GM19099 (cell line): Measurements from ENCODE around the gene EXOC5.

Experiments used
- POLR2A ChIP-seq: IDR thresholded peaks from 3 replicates; pipeline ENCODE4 v1.6.1; 2011; ENCODE audit warnings: low read depth; ENCODE audit not compliant: insufficient read length; ENCODE audit errors: extremely low read depth

The EXOC5 gene

GRCh38 chr14:57189070-57189469, 79.6 kb downstream of the EXOC5 start:
- TF ChIP-seq POLR2A: no peak

GRCh38 chr14:57182760-57183503, 85.8 kb downstream of the EXOC5 start:
- TF ChIP-seq POLR2A: no peak

DNA sequence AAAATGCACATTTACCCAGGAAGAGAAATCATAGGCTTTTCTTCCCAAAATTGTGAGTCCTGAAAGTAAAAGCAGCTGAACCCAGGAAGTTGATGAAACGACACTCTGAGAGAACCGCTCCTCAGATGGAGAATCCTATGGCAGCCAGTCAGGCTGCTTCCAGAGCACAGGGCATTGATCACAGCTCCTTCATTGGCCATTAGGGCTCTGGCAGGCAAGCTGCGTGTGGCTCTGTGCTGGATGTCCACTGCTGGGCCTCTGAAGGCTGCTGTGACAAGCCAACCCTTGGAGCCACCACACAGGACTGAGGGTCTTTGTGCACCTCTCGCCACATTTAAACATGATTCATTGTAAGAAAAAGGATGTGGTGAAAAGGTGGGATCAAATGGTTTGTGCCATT, 89.4 kb downstream of the EXOC5 start:
- TF ChIP-seq POLR2A: no peak

- TF ChIP-seq POLR2A: no peak
Observed at GRCh38 chr14:57174466-57174865, 94.2 kb downstream of the EXOC5 start.

DNA sequence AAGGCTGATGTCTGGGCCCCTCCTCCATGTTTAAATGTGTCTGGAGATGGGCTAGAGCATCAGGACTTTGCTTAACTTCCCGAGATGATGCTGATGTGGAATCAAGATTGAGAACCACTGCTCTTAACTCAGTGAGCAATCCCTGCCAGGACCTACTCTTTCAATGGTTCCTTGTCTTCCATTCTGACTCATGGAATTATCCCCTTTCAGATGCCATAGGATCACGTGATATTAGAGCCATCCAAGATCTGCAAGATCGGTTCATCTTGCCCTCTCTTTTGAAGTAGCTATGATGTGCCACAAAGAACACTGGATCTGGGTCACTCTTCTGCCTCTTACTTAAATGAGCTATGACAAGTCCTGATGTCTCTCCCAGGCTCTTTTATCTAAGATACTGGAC, 96.8 kb downstream of the EXOC5 start:
- no peak for TF ChIP-seq POLR2A

GRCh38 chr14:57171363-57171762, 97.3 kb downstream of the EXOC5 start:
- no peak for TF ChIP-seq POLR2A

GRCh38 chr14:57169901-57170300, 98.8 kb downstream of the EXOC5 start:
- TF ChIP-seq POLR2A: no peak

DNA sequence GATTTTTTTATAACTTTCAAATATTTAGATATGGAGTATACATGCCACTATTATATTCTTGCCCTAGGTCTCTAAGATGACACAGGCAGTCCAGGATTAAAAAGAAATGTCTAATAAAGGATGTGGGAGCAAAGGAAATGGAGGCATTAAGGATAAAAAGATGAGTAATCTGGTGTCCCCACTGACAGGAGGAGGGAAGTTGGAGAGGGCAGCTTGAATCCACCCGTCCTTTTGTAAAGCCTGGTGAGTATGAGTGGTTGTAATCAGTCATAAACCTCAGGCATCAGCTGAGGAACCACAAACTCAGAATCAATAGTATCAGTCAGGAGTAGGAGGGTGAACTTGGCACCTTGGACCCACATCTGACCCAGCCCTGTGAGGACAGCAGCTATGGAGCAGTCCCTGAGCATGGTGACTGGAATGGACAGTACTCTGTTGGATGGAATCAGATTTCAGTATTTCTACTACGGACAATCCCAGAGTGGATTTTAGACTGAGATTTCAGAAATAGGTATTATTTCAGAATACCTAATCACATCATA, 100.5 kb downstream of the EXOC5 start:
- no peak for TF ChIP-seq POLR2A

DNA sequence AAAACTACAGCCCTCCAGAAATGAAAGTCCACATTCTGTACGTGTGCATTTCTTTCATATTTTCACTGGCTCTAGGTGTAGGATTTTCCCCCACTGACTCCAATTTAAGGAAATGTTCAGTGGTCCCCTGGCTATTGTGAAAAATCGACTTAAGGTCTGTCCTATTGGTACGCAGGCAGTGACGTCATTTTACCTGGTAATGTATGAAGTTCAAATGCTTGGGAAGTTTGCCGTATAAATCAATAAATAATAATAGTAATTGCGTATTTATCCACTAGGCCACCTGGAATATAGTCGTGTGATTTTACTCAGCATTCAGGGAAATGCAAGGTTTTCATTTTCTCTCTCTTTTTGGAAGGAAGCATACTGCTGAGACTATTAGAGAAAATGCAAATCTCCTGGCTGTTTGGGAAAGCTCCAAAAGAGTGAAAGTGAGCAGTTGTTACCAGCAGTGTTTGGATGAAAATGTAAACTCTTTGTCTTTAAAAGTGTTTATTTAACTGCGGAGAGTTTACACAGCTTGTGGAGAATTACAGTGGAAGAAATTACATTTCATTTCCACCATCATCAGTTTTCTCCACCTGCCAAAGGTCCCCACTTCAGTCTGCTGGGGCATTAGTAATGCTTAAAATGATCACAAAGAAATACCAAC, 107.0 kb downstream of the EXOC5 start:
- TF ChIP-seq POLR2A: no peak

GRCh38 chr14:57160333-57160732, 108.4 kb downstream of the EXOC5 start:
- no peak for TF ChIP-seq POLR2A

GRCh38 chr14:57153286-57153685, 115.4 kb downstream of the EXOC5 start:
- no peak for TF ChIP-seq POLR2A
